Measurements from ENCODE around the gene SLC7A1. TPM values are rescaled to one million over a fixed set of nuclear protein-coding genes. Genes with fewer than 3 reads are reported as not detected.

The SLC7A1 gene
- total RNA-seq, 1 donor from 2014 or later, result 91.5 TPM

DNA sequence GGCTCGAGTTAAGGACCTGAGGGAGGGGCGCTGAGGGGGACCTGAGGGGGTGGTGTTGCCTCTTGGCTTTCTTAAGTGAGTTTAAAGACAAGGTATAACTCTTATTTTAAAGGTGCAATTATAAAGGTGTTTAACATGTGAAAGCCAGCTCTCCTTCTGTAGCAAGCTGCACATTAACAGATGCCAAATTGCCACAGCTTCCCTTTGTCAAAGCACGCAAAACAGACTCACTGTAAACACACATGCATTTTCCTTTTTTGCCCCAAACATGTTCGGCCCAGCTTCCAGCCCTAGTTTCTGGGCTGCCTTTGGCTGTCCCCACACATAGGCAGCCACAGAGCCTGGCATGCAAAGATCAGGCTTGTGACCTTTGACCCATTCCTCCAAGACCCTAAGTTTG lies 111.9 kb downstream of the SLC7A1 start:
- Histone ChIP-seq H3K4me3 (ENCODE audit: low read depth, low read length) (no peak overlapping the region), H3K36me3 (ENCODE audit: control insufficient read depth, insufficient read depth, low read length) (no peaks in the 10 kb centered on the region), H3K27me3 (ENCODE audit: control insufficient read depth, insufficient read depth, low read length) (peaks cover 5% of the 10 kb centered on the region)
- TF ChIP-seq, protein P1, sequence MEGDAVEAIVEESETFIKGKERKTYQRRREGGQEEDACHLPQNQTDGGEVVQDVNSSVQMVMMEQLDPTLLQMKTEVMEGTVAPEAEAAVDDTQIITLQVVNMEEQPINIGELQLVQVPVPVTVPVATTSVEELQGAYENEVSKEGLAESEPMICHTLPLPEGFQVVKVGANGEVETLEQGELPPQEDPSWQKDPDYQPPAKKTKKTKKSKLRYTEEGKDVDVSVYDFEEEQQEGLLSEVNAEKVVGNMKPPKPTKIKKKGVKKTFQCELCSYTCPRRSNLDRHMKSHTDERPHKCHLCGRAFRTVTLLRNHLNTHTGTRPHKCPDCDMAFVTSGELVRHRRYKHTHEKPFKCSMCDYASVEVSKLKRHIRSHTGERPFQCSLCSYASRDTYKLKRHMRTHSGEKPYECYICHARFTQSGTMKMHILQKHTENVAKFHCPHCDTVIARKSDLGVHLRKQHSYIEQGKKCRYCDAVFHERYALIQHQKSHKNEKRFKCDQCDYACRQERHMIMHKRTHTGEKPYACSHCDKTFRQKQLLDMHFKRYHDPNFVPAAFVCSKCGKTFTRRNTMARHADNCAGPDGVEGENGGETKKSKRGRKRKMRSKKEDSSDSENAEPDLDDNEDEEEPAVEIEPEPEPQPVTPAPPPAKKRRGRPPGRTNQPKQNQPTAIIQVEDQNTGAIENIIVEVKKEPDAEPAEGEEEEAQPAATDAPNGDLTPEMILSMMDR (IDR thresholded peaks at IDR 0.05; ENCODE audit: insufficient read depth, low read length, poor library complexity, severe bottlenecking), result no peak
- no peak for DNase-seq (ENCODE audit: low read depth)

DNA sequence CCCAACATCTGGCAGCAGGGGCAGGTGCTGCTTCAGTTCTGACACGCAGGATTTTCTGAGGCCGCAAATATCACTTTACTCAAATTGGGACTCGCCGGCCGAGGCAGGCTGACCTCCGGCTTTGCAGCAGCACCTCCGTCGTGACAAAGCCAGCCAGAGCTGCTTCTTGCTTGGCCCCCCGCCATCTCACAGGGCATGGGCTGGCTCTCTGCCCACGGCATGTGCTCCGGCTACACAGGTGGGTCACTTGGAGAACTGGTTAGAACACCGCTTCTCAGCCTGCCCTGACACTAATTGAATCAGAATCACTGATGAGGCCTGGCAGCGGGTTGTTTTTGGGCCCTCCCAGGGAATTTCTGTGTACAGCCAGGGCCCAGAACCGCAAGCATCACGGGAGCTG lies 112.3 kb downstream of the SLC7A1 start:
- TF ChIP-seq, protein P1 (IDR thresholded peaks at IDR 0.05; ENCODE audit: insufficient read depth, low read length, poor library complexity, severe bottlenecking), result no peak
- no peaks in the 10 kb centered on the region for H3K36me3 ChIP-seq (ENCODE audit: control insufficient read depth, insufficient read depth, low read length)
- no peak for DNase-seq (ENCODE audit: low read depth)
- H3K27me3 ChIP-seq (ENCODE audit: control insufficient read depth, insufficient read depth, low read length), result peaks cover 5% of the 10 kb centered on the region
- H3K4me3 ChIP-seq (ENCODE audit: low read depth, low read length), result no peak overlapping the region

DNA sequence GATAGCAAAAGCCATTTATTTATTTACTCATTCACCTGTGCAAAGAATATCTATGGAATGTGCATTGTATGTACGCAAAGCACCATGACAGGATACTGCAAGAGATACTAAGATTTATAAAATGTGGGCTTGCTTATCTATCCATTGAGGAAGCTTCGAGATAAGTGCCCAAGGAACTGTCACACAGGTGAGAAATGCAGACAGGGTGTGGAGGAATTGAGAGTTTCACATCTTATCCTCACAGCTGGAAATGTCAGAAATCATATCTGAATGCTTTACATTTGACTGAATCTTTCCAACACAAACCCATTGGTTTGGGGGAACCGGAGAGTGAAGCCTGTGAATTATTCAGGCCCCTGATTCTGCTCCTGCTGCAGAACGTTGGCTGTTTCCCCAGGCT lies 113.0 kb downstream of the SLC7A1 start:
- Histone ChIP-seq H3K4me3 (ENCODE audit: low read depth, low read length) (no peak overlapping the region), H3K27me3 (ENCODE audit: control insufficient read depth, insufficient read depth, low read length) (peaks cover 5% of the 10 kb centered on the region), H3K36me3 (ENCODE audit: control insufficient read depth, insufficient read depth, low read length) (no peaks in the 10 kb centered on the region)
- TF ChIP-seq, protein P1 (IDR thresholded peaks at IDR 0.05; ENCODE audit: insufficient read depth, low read length, poor library complexity, severe bottlenecking), result no peak
- DNase-seq (ENCODE audit: low read depth), result no peak

DNA sequence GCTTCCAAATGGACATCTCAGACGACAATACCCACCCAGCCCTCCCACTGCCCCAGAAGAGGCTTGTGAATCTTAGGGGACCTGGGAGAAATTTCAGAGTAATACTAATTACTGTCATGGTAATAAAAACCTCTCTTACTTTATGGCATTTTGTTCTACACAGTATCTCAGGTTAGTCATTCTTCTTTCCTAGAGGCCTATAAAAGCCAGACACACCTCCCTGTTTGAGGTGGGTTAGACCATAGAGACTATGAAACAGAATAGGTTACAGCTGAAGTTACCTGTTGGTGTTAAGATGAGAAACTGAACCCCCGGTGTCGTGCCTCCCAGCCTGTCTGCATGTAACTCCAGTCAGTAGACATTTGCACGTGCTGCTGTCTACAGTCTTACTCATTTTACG lies 113.9 kb downstream of the SLC7A1 start:
- peaks cover 2% of the 10 kb centered on the region for H3K27me3 ChIP-seq (ENCODE audit: control insufficient read depth, insufficient read depth, low read length)
- no peak overlapping the region for H3K4me3 ChIP-seq (ENCODE audit: low read depth, low read length)
- TF ChIP-seq, protein P1 (IDR thresholded peaks at IDR 0.05; ENCODE audit: insufficient read depth, low read length, poor library complexity, severe bottlenecking), result no peak
- DNase-seq (ENCODE audit: low read depth), result no peak
- H3K36me3 ChIP-seq (ENCODE audit: control insufficient read depth, insufficient read depth, low read length), result no peaks in the 10 kb centered on the region

DNA sequence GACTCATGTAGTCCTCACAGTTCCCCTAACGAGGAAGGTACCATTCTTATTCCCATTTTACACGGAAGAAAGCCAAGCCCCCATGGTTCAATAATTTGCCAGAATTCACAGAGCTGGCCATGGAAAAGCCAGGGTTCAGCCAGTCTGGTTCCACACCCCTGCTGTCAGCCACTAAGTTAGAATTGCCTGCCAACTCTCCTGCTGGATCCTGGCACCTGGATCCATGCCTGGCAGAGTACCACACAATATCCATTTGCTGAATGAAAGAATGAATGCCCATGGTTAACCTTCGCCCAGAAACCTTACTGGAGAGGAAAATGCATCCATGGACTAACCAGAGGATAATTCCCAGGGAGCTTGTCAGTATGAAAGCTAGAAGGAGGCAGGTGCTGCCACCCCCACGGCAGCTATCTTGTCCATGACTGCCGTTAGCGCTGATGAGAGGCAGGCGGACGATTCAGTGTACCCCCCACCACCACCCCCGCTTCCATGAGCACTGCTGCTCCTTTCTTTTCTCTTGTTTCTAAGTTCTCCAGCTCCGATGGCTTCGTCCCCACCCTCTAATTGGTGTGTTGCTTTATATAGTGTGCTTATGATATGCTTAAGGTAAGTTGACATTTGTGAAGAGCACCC lies 114.5 kb downstream of the SLC7A1 start:
- DNase-seq (ENCODE audit: low read depth), result no peak
- TF ChIP-seq, protein P1 (IDR thresholded peaks at IDR 0.05; ENCODE audit: insufficient read depth, low read length, poor library complexity, severe bottlenecking), result no peak
- Histone ChIP-seq H3K36me3 (ENCODE audit: control insufficient read depth, insufficient read depth, low read length) (no peaks in the 10 kb centered on the region), H3K4me3 (ENCODE audit: low read depth, low read length) (no peak overlapping the region), H3K27me3 (ENCODE audit: control insufficient read depth, insufficient read depth, low read length) (peaks cover 2% of the 10 kb centered on the region)
